ENCODE measurements around the gene ILK.

Gene ILK

GRCh38 chr11:6603287-6604080 lies at the start of gene ILK, which contains the start of gene RRP8:
Gene ILK, plus strand, starts transcription at chr11:6603774. Its CDS starts 498 bp downstream, at chr11:6604272.
Gene RRP8, minus strand, starts transcription at chr11:6603616. Its CDS starts 114 bp downstream, at chr11:6603502.
- DNase-seq: peak; percentile 12 to 72

DNA sequence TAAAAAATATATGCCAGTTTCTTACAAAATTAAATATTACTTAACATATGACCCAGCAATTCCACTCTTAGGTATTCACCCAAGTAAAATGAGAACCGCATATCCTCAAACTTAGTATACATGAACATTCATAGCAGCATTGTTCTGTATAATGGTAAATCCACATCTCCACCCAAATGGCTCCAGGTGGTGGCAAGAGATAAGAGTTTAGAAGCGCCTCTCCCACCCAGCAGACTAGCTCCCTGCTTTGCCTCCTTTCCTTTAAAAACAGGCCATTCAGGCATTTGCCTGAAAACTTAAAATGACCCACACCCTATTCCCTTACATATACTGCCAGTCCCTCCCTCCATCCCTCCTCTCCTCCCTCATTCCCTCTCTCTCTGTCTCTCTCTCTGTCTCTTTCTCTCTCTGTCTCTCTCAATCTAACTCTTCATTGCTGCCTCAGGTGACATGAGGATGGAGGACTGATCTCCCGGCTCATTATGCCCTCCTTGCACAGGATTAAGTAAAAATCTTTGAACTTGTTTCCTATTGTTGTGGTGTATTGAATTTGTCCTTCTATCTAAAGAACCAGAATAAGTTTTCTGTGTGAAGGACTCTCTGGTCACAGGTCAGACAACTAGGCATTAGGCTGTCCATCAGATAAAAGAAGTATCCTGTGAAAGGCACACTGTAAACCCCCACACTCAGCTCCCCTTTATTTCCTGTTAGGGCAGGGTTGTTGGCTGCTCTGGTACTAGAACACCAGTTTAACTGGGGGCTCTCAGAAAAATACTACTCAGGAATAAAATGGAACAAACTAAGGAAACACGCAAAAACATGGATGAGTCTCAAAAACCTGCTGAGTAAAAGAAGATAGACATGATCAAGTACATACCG lies 48.5 kb upstream of the ILK start:
- no peak for DNase-seq

DNA sequence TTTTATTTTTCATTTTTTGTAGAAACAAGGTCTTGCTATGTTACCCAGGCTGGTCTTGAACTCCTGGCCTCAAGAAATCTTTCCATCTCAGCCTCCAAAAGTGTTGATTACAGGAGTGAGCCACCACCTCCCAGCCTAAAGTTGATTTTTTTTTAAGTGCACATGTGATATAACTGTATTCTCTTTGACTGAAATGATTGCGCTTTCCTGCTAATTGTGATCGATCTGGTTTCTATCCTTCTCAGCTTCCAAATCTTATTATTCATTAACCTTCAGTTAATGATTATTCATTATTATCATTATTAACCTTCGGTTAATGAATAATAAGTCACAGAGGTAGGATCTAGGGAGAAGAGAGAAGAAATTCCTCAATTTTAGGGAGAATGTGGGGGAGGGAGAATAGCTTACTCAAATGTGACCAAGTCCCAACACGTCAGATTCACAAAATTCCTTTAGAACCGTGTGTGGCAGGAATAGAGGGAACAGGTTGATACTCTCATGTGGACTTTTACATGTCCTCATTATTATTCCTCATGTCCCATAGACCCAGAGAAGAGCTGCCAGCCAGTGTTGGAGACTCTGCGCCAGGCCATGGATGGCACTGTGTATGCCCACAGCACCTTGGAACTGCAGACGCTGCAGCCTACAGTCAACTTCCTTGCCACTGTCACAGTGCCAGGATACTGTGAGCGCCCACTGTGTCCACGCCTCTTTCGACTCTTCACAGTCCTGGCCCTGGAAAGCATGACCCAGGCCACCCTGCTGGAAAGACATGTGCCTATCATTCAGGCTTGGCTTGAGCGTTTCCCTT lies 47.2 kb upstream of the ILK start:
- DNase-seq: no peak

DNA sequence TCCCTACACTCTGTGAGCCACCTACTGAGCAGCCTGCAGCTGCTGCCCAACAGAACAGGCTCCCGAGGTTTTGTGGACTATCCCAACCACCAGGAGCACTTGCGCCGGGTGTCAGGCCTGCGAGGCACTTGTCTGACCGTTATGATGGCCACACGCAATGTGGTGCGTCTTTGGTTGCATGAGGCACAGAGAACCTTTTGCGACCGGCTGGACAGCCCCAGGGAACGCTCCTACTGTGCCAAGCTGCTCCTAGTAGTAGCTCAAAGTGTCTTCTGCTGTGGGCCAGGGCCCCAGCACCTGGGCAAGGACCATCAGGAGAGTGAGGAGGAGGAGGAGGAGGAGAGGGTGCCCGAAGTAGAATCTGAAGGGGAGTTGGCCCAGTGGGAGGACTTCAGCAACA lies 46.5 kb upstream of the ILK start:
- no peak for DNase-seq

- DNase-seq: no peak
Measured at GRCh38 chr11:6557761-6558674, 45.6 kb upstream of the ILK start.

DNA sequence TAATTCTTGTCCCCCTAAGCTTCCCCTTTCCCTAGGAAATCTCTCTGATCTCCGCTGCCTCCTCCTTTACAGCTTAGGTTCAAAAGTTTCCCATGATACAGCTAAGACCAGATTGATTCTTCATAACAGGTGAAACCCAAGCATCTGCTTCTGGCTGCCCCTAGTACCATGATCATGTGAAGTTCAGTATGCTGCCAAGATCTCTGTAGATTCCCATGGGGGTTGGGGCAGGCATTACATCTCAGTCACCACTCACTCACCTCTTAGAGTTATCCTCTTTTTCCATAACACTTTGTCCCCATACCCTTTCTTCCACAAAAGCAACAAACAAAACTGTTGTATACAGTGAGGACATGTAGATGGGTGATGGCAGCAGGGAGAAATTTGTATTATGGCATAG lies 44.2 kb upstream of the ILK start:
- DNase-seq: no peak

- DNase-seq: no peak
Measured at GRCh38 chr11:6561288-6561687, 42.3 kb upstream of the ILK start.

- no peak for DNase-seq
Measured at GRCh38 chr11:6563121-6563619, 40.4 kb upstream of the ILK start.

DNA sequence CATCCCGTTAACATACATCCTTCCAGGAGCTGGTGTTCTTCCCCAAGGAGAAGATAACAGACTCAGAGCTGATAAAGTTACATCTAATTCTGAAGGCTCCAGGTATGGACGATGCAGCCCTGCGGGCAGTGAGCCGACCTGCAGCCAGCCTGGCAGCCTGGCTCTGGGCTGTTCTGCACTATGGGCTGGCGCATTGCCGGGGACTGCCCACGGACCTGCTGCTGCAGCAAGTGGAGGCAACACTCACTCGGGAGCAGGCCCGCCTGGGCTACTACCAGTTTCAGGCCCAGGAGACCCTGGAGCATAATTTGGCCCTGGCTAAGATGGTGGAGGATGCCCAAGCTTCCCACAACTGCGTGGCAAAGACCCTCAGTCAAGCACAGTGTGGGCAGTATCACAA lies 39.9 kb upstream of the ILK start:
- DNase-seq: no peak

GRCh38 chr11:6565325-6565724 lies 38.2 kb upstream of the ILK start:
- no peak for DNase-seq

GRCh38 chr11:6565988-6566703 lies 37.4 kb upstream of the ILK start:
- no peak for DNase-seq

GRCh38 chr11:6566704-6567370 lies 36.7 kb upstream of the ILK start:
- no peak for DNase-seq

GRCh38 chr11:6567371-6567745 lies 36.2 kb upstream of the ILK start:
- DNase-seq: peak in 1 of 2 experiments; percentile 54

DNA sequence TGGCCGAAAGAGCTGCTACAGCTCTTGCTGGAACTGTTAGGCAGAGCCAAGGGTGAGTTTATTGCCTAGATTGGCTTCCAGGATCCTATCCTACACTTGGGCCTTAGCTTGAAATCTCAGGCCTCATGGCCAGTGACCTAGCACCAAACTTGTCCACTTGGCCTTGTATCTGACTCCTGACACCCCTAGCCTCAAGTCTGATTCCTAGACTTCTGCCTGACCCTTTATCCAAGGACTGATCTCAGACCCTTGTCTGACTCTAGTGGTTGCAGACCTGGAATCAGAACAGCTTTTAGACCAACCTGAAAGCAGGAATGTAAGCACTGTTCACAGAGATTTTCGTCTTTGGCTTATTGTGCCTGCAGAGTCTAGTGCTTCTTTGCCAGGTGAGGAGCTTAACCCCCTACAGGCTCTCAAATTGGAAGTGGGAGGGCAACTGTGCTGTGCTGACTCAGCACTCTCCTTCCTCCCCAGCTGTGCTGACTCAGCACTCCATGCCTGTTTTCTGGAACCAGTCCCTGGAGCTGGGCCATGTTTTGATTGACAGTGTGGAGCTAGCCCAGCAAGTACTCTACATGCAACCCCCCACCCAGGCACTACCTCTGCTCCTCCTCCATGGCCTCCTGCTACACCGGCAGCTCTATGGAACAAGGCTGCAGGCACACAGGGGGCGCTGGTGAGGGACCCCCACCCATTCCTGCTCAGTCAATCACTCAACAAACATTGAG lies 35.2 kb upstream of the ILK start:
- DNase-seq: no peak

- DNase-seq: no peak
Measured at GRCh38 chr11:6569706-6570105, 33.9 kb upstream of the ILK start.

DNA sequence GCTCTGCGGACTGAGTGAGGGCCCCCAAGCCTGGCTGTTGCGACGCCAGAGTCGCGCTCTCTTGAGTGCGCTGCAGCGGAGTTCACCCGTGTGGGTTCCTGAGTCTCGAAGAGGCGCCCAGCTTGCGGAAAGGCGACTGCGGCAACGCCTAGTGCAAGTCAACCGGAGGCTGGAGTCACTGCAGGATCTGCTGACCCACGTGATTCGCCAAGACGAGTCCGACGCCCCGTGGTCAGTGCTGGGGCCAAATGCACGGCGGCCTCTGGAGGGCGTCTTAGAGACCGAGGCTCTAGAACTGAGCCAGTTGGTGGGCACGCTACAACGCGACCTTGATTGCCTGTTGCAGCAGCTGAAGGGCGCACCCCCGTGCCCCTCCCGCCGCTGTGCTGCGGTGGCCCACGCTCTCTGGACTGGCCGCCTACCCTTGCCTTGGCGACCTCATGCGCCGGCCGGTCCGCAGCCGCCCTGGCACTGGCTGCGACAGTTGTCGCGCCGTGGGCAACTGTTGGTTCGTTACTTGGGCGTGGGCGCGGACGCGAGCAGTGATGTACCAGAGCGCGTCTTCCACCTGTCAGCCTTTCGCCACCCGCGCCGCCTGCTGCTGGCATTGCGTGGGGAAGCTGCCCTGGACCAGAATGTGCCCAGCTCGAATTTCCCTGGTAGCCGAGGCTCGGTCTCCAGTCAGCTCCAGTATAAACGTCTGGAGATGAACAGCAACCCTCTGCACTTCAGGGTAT lies 32.7 kb upstream of the ILK start:
- no peak for DNase-seq

DNA sequence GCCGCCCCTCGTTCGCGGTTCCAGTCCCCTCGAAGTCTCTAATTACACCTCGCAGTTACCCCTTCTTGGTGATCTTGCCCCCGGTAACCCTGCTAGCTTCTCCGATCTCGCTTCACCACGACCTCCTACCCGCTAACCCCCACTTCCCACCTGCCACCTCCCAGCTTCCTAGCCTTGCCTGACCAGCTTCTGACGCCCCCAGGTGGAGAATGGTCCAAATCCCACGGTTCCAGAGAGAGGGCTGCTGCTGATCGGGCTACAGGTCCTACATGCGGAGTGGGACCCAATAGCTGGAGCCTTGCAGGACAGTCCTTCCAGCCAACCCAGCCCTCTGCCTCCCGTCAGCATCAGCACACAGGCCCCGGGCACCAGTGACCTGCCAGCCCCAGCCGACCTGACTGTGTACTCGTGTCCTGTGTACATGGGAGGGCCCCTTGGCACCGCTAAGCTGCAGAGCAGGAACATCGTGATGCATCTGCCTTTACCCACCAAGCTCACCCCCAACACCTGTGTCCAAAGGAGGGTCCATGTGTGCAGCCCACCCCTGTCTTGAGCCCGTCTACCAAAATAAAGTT lies 32.1 kb upstream of the ILK start:
- no peak for DNase-seq

GRCh38 chr11:6572215-6572614 lies 31.4 kb upstream of the ILK start:
- no peak for DNase-seq

All from cerebellar nuclear complex (tissue), 1 donor.